GM19467 (cell line): ENCODE measurements around the gene NOTCH1.
"Not testable (repeated sequence)": the region's sequence is repeated elsewhere in the genome, so short reads cannot be mapped to it uniquely, and the experiment has no call there.

Source experiments
- ATAC-seq: cut with Tn5 transposase; IDR thresholded peaks from one replicate; pipeline ENCODE4 v1.9.1; 2021; ENCODE audit warnings: mild to moderate bottlenecking, moderate library complexity; ENCODE audit not compliant: unreplicated experiment

NOTCH1 gene

GRCh38 chr9:136565086-136565714 is 19.4 kb upstream of the NOTCH1 start:
- no peak for ATAC-seq

GRCh38 chr9:136564379-136564988 is 18.6 kb upstream of the NOTCH1 start:
- ATAC-seq, result peak; percentile 54

GRCh38 chr9:136563646-136564325 is 17.9 kb upstream of the NOTCH1 start:
- ATAC-seq, result no peak

GRCh38 chr9:136562746-136563495 is 17.1 kb upstream of the NOTCH1 start:
- ATAC-seq, result no peak

GRCh38 chr9:136561779-136562178 is 15.9 kb upstream of the NOTCH1 start:
- no peak for ATAC-seq

- no peak for ATAC-seq
Measured at GRCh38 chr9:136560586-136560985, 14.7 kb upstream of the NOTCH1 start.

GRCh38 chr9:136559371-136559770 is 13.5 kb upstream of the NOTCH1 start:
- ATAC-seq, result not testable (repeated sequence)

GRCh38 chr9:136558846-136559245 is 13.0 kb upstream of the NOTCH1 start:
- not testable (repeated sequence) for ATAC-seq

GRCh38 chr9:136558373-136558772 is 12.5 kb upstream of the NOTCH1 start:
- no peak for ATAC-seq

- ATAC-seq, result no peak
Measured at GRCh38 chr9:136557036-136557435, 11.2 kb upstream of the NOTCH1 start.

GRCh38 chr9:136556166-136556565 is 10.3 kb upstream of the NOTCH1 start:
- ATAC-seq, result no peak

GRCh38 chr9:136554870-136555269 is 9.0 kb upstream of the NOTCH1 start:
- no peak for ATAC-seq

GRCh38 chr9:136553581-136553980 is 7.7 kb upstream of the NOTCH1 start:
- no peak for ATAC-seq

- ATAC-seq, result no peak
Measured at GRCh38 chr9:136552117-136552703, 6.4 kb upstream of the NOTCH1 start.

- no peak for ATAC-seq
Measured at GRCh38 chr9:136551401-136552116, 5.7 kb upstream of the NOTCH1 start.

GRCh38 chr9:136550439-136551289 is 4.8 kb upstream of the NOTCH1 start:
- no peak for ATAC-seq

GRCh38 chr9:136549010-136549980 is 3.4 kb upstream of the NOTCH1 start:
- ATAC-seq, result no peak

- ATAC-seq, result no peak
Measured at GRCh38 chr9:136547508-136548215, 1.8 kb upstream of the NOTCH1 start.
